ENCODE results near the gene MRC2.

DNA sequence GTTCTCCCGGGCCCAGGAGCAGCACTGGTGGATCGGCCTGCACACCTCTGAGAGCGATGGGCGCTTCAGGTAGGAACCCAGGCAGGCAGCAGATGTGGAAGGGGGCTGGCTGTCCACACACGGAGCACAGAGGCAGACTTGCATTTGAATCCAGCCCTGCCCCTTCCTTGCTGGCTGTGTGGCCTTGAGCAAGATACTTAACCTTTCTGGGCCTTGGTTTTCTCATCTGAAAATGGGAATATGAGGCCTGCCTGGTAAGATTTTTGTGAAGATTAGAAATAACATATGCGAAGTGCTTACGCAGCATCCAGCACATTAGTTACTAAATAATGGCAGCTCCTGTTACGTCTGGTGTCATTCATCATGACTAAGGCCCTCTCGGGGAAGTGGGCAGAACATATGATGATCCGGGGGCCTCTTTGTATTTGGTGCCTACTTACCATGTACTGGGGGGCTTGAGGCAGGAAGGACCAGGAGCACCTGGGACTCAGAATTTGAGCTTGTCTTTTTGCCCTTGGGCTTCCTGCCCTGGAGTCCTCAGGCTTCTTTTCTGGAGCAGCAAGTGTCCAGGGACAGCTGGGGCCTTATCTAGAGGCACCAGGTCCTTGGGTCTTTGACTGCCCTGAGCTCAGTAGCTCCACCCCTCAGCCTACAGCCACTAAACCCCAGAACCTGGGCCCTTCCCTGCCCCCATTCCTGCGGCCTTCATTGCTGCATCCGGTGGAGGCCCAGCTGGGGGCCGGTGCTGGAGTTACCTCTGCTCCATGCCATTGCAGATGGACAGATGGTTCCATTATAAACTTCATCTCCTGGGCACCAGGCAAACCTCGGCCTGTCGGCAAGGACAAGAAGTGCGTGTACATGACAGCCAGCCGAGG is 53.8 kb downstream of the MRC2 start:
- TF ChIP-seq, protein P1, sequence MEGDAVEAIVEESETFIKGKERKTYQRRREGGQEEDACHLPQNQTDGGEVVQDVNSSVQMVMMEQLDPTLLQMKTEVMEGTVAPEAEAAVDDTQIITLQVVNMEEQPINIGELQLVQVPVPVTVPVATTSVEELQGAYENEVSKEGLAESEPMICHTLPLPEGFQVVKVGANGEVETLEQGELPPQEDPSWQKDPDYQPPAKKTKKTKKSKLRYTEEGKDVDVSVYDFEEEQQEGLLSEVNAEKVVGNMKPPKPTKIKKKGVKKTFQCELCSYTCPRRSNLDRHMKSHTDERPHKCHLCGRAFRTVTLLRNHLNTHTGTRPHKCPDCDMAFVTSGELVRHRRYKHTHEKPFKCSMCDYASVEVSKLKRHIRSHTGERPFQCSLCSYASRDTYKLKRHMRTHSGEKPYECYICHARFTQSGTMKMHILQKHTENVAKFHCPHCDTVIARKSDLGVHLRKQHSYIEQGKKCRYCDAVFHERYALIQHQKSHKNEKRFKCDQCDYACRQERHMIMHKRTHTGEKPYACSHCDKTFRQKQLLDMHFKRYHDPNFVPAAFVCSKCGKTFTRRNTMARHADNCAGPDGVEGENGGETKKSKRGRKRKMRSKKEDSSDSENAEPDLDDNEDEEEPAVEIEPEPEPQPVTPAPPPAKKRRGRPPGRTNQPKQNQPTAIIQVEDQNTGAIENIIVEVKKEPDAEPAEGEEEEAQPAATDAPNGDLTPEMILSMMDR (conservative IDR thresholded peaks at IDR 0.05; ENCODE audit: low read depth, low read length), result no peak
- no peak for TF ChIP-seq EZH2 (IDR thresholded peaks at IDR 0.05; ENCODE audit: borderline replicate concordance, low read depth, low read length, poor library complexity, severe bottlenecking)
